A549 (cell line): ENCODE data around the gene CRADD. TPM values are rescaled to one million over a fixed set of nuclear protein-coding genes. Genes with fewer than 3 reads are reported as not detected.

Experiments
- ATAC-seq, 2 experiments: fragments of 200-7000 bp in 1 of 2; fragments of >200 bp in 1 of 2; cut with Nextera tagmentation in 1 of 2; cut with Tn5 transposase in 1 of 2; 3 replicates each; pipeline versions ENCODE4 v1.8.0 to v1.9.1; 2018 to 2020; ENCODE audit warnings: mild to moderate bottlenecking in 1 of 2, moderate library complexity in 1 of 2
- CTCF ChIA-PET: fragments of 300-600 bp; sonication (Branson Sonifier 250); formaldehyde crosslinking; extraction: SDS; loops from one replicate; lab custom pipeline; 2021; ENCODE audit warnings: antibody characterized with exemption, inconsistent platforms; lab: Yijun Ruan, JAX
- POLR2A ChIA-PET: fragments of 350-600 bp; formaldehyde crosslinking; extraction: SDS; loops from one replicate; lab custom pipeline; 2021; ENCODE audit warnings: antibody characterized with exemption, inconsistent platforms; lab: Yijun Ruan, JAX
- DNase-seq, 2 experiments: peaks; one replicate each; pipeline versions ENCODE4 v3.0.0 to v3.0.0-alpha.2; 2011 to 2016; ENCODE audit warnings: low read depth in 1 of 2, low spot score in 1 of 2
- FAIRE-seq: peaks from 2 replicates; lab custom pipeline; 2011; peaks lifted over from hg19 to GRCh38; lab: Jason Lieb, UNC
- H3K27ac ChIP-seq, 2 experiments: fragments of >200 bp; sonication (Bioruptor Twin); formaldehyde crosslinking; 3 replicates each; pipeline ENCODE4 v1.5.1; 2016 to 2017
- H3K4me1 ChIP-seq: fragments of >200 bp; sonication (Bioruptor Twin); formaldehyde crosslinking; 3 replicates; pipeline ENCODE4 v1.6.1; 2016
- H3K4me2 ChIP-seq: fragments of >200 bp; sonication (Bioruptor Twin); formaldehyde crosslinking; 3 replicates; pipeline ENCODE4 v1.6.1; 2016
- H3K4me3 ChIP-seq: fragments of >200 bp; sonication (Bioruptor Twin); formaldehyde crosslinking; 3 replicates; pipeline ENCODE4 v1.5.1; 2016
- H3K9me3 ChIP-seq: fragments of >200 bp; sonication (Bioruptor Twin); formaldehyde crosslinking; 3 replicates; pipeline ENCODE4 v1.6.1; 2016
- BCL3 ChIP-seq: fragments of >200 bp; sonication (Bioruptor Twin); formaldehyde crosslinking; IDR thresholded peaks from 3 replicates; pipeline ENCODE4 v1.6.1; 2016
- CBX2 ChIP-seq: fragments of 200-600 bp; sonication (generic); IDR thresholded peaks from 2 replicates; pipeline ENCODE4 v1.6.1; 2016; ENCODE audit warnings: low read depth, mild to moderate bottlenecking, borderline replicate concordance
- CHD2 ChIP-seq: fragments of 150-350 bp; IDR thresholded peaks from 2 replicates; pipeline ENCODE4 v1.6.1; 2014; ENCODE audit warnings: low read length; ENCODE audit not compliant: partially characterized antibody
- CTCF ChIP-seq: fragments of >200 bp; sonication (Bioruptor Twin); formaldehyde crosslinking; IDR thresholded peaks from 3 replicates; pipeline ENCODE4 v1.5.1; 2016
- E2F6 ChIP-seq: IDR thresholded peaks from 2 replicates; pipeline ENCODE4 v1.6.1; 2012; ENCODE audit warnings: low read depth, borderline replicate concordance
- EHMT2 ChIP-seq: fragments of 200-600 bp; sonication (generic); IDR thresholded peaks from 2 replicates; pipeline ENCODE4 v1.6.1; 2016; ENCODE audit warnings: antibody characterized with exemption, low read depth, mild to moderate bottlenecking, moderate library complexity
- FOSB ChIP-seq: fragments of 250-450 bp; sonication (Bioruptor Pico); IDR thresholded peaks from 2 replicates; pipeline ENCODE4 v1.5.0; 2020; ENCODE audit warnings: mild to moderate bottlenecking, moderate library complexity
- GATA3 ChIP-seq: IDR thresholded peaks from 2 replicates; pipeline ENCODE4 v1.6.1; 2012; ENCODE audit warnings: borderline replicate concordance
- HES2 ChIP-seq: fragments of >200 bp; sonication (Bioruptor Twin); formaldehyde crosslinking; IDR thresholded peaks from 2 replicates; pipeline ENCODE4 v1.6.1; 2016
- HEYL ChIP-seq: fragments of 250-450 bp; sonication (Bioruptor Pico); IDR thresholded peaks from 2 replicates; pipeline ENCODE4 v1.8.0; 2021; ENCODE audit warnings: mild to moderate bottlenecking, moderate library complexity
- JUNB ChIP-seq: fragments of >200 bp; sonication (Bioruptor Twin); formaldehyde crosslinking; IDR thresholded peaks from 2 replicates; pipeline ENCODE4 v1.6.1; 2016
- KDM1A ChIP-seq: fragments of 200-600 bp; sonication (generic); IDR thresholded peaks from 2 replicates; pipeline ENCODE4 v1.6.1; 2016; ENCODE audit warnings: low read depth, mild to moderate bottlenecking
- MAFK ChIP-seq: fragments of 450-650 bp; IDR thresholded peaks from 2 replicates; pipeline ENCODE4 v1.6.1; 2014; ENCODE audit not compliant: partially characterized antibody
- MAZ ChIP-seq: fragments of 150-350 bp; IDR thresholded peaks from 2 replicates; pipeline ENCODE4 v1.6.1; 2014; ENCODE audit warnings: antibody characterized with exemption, low read depth, low read length, borderline replicate concordance
- MYC ChIP-seq: IDR thresholded peaks from 2 replicates; pipeline ENCODE4 v1.6.1; 2012; ENCODE audit warnings: mild to moderate bottlenecking, inconsistent platforms, low read length, improper control_type of control experiment, borderline replicate concordance
- PBX3 ChIP-seq: IDR thresholded peaks from 2 replicates; pipeline ENCODE4 v1.6.1; 2012
- POLR2A ChIP-seq: IDR thresholded peaks from 2 replicates; pipeline ENCODE4 v1.6.1; 2012; ENCODE audit warnings: mild to moderate bottlenecking, low read length
- POLR2AphosphoS2 ChIP-seq: conservative IDR thresholded peaks from 2 replicates; pipeline ENCODE4 v1.6.1; 2012; ENCODE audit warnings: low read length, improper control_type of control experiment, inconsistent platforms
- RARB ChIP-seq: fragments of 250-450 bp; sonication (Bioruptor Pico); IDR thresholded peaks from 2 replicates; pipeline ENCODE4 v1.8.0; 2021; ENCODE audit warnings: mild to moderate bottlenecking, moderate library complexity
- RNF2 ChIP-seq: fragments of 200-600 bp; sonication (generic); IDR thresholded peaks from 2 replicates; pipeline ENCODE4 v1.6.1; 2016; ENCODE audit warnings: low read depth, mild to moderate bottlenecking, antibody characterized with exemption, moderate library complexity, borderline replicate concordance
- SREBF2 ChIP-seq: fragments of 450-650 bp; IDR thresholded peaks from 2 replicates; pipeline ENCODE4 v1.6.1; 2014; ENCODE audit warnings: mild to moderate bottlenecking, moderate library complexity
- TFCP2L1 ChIP-seq: fragments of 250-450 bp; sonication (Bioruptor Pico); IDR thresholded peaks from 2 replicates; pipeline ENCODE4 v1.5.0; 2021; ENCODE audit warnings: mild to moderate bottlenecking
- ZC3H11A ChIP-seq: fragments of 450-650 bp; IDR thresholded peaks from 2 replicates; pipeline ENCODE4 v1.6.1; 2014; ENCODE audit warnings: antibody characterized with exemption, mild to moderate bottlenecking
- ZFP36 ChIP-seq: fragments of 450-650 bp; IDR thresholded peaks from 2 replicates; pipeline ENCODE4 v1.6.1; 2014; ENCODE audit warnings: borderline replicate concordance; ENCODE audit not compliant: partially characterized antibody
- WGBS: methylation state at CpG from one replicate; pipeline ENCODE4 v1.1.6; 2017; ENCODE audit errors: missing lambda C conversion rate; 5-methylcytosine and 5-hydroxymethylcytosine counted together
- polyA plus RNA-seq, 4 experiments: library from polyadenylated mRNA; depleted of rRNA in 3 of 4; stranded (reverse); fragments of >200 nt; fragmentation: RNase III in 1 of 4; extraction: RNeasy Plus Mini Kit Qiagen cat#74134 plus additional on column Dnase treatment in 1 of 4; gene quantifications; 2 replicates in 3 of 4; 3 replicates in 1 of 4; pipeline ENCODE4 v1.2.3, GENCODE V29; 2011 to 2017

CRADD gene
- polyA plus RNA-seq, 2 of the 4 experiments (the other 2 are of a cell fraction), result 13.2 to 23.0 TPM

GRCh38 chr12:93853698-93854478 lies 176.7 kb downstream of the CRADD start:
- DNase-seq, result no peak
- no peak for TF ChIP-seq POLR2A
- no peak for TF ChIP-seq CTCF
- TF ChIP-seq CBX2, result no peak
- TF ChIP-seq HEYL, result no peak
- TF ChIP-seq ZFP36, result no peak
- TF ChIP-seq JUNB, result no peak
- TF ChIP-seq EHMT2, result no peak
- TF ChIP-seq FOSB, result no peak
- TF ChIP-seq MYC, result no peak
- TF ChIP-seq GATA3, result no peak
- TF ChIP-seq, all 56 proteins: peak for 0
- no peak for FAIRE-seq
- no peak overlapping the region for H3K4me2 ChIP-seq
- CTCF ChIA-PET, result interaction anchor here (0.9 to 1.0 kb wide), 2 partner anchors 12 to 27 kb away, joined by 3 read pairs; no protein-coding TSS in a partner anchor
- H3K4me3 ChIP-seq, result no peak overlapping the region
- no peaks in the 10 kb centered on the region for H3K9me3 ChIP-seq
- POLR2A ChIA-PET, result no interaction called here
- ATAC-seq, result no peak
- no peak overlapping the region for H3K27ac ChIP-seq
- WGBS, result 84% methylated on average over 17 of the region's 17 CpGs
- no peaks in the 10 kb centered on the region; the same call in 2 of the 3 replicates for H3K4me1 ChIP-seq

GRCh38 chr12:93855261-93855660 lies 178.1 kb downstream of the CRADD start:
- no peak for TF ChIP-seq SREBF2
- 93% methylated on average over 4 of the region's 4 CpGs for WGBS

GRCh38 chr12:93856611-93857010 lies 179.4 kb downstream of the CRADD start:
- Histone ChIP-seq H3K4me2 (no peak overlapping the region), H3K4me3 (no peak overlapping the region), H3K27ac (no peak overlapping the region), H3K9me3 (no peaks in the 10 kb centered on the region), H3K4me1 (no peaks in the 10 kb centered on the region; the same call in 2 of the 3 replicates)
- FAIRE-seq (no peak), ATAC-seq (no peak), DNase-seq (no peak)
- CTCF ChIA-PET, result no interaction called here
- POLR2A ChIA-PET, result no interaction called here
- TF ChIP-seq GATA3 (no peak), KDM1A (no peak), HEYL (no peak), CBX2 (no peak), E2F6 (no peak), RARB (CRISPR knock-in tag) (no peak), CHD2 (no peak), POLR2AphosphoS2 (no peak), TFCP2L1 (CRISPR knock-in tag) (no peak), HES2 (no peak), CTCF (no peak), MAFK (no peak), MAZ (no peak), FOSB (no peak), BCL3 (no peak), PBX3 (no peak), ZC3H11A (no peak), RNF2 (no peak)

More at GRCh38 chr12:93855261-93855660, 178.1 kb downstream of the CRADD start:
- H3K4me3 ChIP-seq, result no peak overlapping the region
- ATAC-seq (no peak), FAIRE-seq (no peak), DNase-seq (no peak)
- no peak overlapping the region for H3K4me2 ChIP-seq
- H3K4me1 ChIP-seq, result no peaks in the 10 kb centered on the region; the same call in 2 of the 3 replicates
- ChIA-PET CTCF (interaction anchor here (1.2 kb wide), 1 partner anchor 19 kb away, joined by 3 read pairs; no protein-coding TSS in a partner anchor), POLR2A (no interaction called here)
- H3K27ac ChIP-seq, result no peak overlapping the region
- H3K9me3 ChIP-seq, result no peaks in the 10 kb centered on the region
